Measurements from ENCODE around the gene DCDC2C.

Gene DCDC2C

DNA sequence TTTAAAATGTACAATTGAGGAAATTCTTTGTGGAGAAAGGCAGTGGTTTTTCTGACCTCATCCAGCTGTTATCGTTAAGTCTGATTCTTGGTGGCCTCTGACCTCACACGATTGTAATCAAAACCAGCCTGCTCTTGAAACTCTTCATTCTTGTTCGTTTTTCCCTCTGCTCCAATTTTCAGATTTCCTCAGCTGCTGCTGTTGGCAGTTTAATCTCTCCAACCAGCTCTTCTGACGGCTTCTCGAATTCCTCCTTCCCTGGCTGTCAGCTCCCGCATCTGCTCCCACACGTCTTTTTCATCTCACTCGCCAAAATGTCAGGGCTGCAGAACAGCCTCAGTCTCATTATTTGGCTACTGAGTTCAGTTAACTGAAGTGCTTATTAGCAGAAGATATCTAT lies 136.1 kb downstream of the DCDC2C start:
- DNase-seq = no peak

DNA sequence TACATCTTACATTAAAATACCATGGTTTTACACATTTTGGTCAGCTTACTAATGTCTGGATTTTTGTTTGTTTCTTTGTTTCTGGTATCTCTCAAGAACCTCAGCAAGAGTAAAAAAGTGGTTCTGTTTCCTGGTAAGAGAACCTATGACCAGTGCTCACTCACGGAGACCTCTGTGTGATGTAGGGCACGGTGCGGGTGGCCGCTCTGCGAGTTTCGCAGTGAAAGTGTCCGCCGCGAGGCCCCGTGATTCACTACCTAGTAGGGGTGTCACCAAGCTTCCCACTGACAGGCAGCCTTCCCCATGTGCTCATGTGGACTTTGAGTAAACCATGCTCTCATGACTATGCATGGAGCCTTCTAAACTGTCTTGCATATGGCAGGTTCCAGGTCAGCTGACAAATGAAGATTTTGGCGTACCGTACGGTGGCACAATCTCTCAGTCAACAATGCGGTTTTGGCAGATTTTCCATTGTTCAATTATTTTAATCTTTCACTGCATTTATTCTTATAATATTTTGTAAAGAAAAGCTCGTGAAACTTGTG lies 137.3 kb downstream of the DCDC2C start:
- no peak for DNase-seq

DNA sequence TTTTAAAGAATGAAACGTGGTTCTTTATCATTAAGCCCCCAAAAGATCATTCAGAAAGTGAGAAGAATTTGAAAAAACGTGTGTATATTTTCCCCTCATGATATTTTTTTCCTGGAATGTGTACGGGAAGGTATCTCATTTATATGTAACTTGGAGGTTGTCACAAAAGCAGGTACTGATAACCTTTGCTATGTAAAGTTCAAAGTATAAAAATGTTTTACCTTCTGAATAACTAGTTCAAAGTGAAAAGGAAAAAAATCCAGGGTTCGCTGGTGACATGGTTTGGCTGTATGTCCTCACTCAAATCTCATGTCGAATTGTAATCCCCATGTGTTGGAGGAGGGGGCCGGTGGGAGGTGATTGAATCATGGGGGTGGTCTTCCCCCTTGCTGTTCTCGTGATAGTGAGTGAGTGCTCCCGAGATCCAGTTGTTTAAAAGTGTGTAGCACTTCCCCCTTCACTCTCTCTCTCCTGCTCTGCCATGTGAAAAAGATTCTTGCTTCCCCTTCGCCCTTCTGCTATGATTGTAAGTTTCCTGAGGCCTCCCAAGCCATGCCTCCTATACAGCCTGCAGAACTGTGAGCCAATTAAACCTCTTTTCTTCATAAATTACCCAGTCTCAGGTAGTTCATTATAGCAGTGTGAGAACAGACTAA lies 144.2 kb downstream of the DCDC2C start:
- DNase-seq = no peak

DNA sequence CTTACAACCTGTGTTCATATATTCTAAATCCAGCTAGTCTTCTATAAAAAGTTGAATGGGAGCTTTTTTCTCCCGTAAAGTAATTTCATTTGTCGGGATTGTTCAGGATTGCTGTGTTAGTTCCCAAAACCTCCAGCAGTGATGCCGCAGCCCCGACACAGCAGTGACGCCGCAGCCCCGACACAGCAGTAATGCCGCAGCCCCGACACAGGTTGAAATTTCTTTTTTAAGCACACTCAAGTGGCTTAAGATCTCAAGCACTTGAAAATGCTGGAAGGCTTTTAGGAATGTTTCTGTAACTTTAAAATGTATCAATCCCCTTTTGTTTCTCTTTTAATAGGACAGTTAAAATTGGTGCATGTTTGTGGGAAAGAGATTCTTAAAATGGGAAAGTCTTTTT lies 145.4 kb downstream of the DCDC2C start:
- no peak for DNase-seq

DNA sequence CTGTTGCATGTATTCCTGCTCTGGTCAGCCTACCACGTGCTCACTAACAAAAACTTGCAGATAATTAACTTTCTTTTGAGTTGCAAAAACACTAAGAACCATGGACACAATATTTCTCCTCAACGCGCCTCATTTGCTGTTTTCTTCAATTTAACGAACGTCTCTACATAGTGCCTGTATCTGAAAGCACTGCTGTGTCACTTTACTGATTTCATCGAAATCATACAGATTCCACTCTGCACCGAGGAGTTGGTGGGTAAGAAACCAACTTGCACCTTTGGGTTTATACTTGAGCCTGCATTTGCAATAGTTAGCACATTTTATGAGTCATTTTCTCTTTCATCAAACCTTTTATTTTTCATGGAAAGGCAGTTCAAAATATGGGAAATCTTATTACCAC lies 145.8 kb downstream of the DCDC2C start:
- DNase-seq = no peak

DNA sequence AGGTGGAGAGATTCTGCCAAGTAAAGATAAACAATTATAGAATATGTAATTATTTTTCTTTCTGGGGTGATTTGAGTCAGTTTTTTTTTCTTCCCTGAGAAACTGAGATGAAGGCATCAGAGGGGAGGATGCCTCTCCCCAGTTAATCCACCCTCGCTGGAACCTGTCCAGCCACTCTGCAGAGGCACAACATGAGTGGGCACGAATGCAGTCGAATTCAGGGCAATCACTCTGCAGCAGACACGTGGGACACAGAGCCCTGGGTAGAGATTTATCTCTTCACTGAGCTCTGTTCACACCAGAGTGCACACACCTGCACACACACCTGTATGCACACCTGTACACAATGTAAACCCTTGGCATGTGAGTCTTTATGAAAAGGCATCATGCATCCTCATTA lies 154.2 kb downstream of the DCDC2C start:
- no peak for DNase-seq

DNA sequence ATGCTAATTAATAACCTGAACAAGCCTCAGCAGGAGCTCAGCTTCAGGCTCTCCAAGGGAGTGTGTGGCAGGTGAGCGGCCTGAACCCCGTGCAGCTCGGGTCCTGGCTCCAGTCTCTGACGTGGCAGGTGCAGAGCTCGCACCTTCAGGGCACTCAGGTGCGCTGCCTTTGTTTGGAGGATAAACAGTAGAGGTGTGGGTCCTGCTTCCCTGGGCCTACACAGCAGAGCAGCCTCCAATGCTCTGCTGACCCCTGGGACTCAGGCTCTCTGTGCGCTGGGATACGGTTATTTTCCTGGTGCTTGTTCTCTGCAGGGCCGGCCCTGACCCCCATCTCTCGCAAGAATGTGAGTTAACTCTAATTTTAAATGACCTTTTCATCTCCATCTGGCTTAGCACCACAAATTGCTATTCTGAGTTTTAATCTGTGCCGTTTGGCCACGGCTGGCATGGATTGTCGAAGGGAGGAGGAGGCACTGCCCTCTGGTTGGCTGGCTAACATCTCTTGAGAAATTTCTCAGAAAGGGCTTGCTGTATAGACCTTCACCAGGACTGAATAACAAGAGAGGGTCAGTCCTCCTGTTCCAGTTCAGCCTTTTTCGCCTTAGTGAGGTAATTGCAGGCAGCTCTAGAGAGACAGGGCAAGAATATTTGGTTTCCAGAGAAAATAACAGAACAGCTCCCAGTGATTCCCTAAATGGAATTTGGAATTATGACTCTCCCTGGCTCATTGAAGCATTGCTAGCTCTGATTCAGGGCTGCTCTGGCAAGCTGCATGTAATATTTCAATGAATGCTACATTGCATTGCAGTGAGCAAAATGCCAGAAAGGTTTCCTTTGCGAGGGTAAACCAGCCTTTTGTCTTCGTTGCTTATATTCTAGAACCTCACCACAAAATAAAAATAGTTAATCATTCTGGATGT lies 161.8 kb downstream of the DCDC2C start:
- no peak for DNase-seq

DNA sequence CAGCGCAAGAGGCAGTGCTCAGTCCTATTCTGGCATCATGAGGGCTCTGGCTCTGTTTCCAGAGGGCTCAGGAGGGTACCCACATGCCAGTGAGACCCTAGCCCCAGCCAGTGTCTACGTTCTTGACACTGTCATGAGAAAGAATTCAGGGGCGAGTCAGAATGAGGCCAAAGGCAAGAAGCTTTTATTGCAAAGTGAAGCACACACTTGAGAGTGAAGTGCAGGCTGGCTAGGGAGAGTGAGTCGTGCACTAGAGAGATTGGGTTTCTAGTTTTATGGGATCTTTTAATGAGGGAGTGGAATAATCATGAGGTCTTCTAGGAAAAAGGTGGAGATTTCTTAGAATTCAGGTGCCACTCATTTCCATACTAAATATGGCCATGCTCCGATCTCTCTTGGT lies 164.1 kb downstream of the DCDC2C start:
- DNase-seq = no peak

DNA sequence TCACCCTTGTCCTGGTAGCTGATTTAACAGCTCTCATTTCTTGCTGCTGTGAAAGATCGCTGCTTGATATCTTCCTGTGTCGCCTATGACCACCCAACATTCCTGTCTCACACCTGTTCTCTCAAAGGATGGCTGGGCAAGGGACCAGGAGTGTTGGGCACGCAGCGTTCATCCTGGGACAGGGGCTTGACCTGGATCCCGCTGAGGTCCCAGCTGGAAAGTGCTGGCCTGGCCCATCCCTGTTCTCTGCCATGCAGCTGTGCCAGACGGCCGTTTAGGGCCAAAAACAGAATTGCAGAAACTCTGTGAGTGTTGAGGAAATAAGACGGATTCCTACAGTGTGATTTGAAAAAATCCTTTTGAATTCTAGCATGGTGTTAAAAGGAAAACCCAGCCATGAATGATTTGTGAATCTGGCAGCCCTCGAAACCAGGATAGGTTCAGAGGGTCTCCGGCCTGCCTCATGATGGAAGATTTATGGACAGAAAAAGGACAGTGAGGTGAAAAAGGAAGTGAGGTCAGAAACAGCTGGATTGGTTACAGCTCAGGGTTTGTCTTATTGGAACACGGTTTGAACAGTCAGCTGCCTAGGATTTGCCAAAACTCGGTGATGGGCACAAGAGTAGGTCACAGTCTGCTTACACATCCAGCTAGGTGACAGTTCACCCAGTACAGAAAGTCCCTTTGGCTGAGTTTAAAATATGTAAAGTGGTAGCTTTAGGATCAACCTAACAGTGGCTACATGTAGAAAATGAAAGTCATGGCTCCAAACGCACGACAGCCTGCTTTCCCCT lies 164.8 kb downstream of the DCDC2C start:
- no peak for DNase-seq

DNA sequence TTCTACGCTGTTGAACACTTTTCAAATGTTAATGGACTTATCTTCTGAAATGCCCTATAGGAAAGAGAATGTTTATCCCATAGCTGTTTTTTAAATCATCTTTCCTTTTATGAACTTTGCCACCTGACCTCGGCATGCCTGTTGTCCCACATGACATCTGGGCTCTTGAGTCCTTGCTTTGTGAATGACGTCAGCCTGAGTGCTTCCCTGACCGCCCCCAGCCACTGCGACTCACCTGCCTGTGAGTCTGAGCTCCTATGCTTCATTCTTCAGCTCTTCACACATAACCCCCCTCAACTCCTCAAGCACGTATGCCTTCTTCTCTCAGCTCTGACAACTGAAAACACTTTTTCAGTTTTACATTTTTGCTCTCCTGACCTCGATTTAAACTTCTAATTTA lies 166.8 kb downstream of the DCDC2C start:
- DNase-seq = no peak

DNA sequence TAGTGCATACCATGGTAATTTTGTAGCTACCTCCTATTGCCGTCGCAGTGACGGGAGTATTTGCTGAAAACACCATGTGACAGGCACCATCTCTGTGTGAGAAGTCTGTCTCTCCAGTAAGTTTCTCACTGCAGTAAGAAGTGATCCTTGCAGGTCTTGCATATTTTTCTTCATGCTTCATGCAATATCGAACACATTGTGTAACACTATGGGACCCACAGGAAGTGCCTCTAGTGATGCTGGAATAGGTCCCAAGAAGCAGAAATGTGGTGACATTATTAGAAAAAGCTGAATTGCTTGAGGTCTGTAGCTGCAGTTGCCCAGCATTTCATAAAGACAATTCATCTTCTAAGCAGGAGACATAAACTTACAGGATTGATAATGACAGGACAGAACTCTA lies 167.6 kb downstream of the DCDC2C start:
- DNase-seq = no peak

DNA sequence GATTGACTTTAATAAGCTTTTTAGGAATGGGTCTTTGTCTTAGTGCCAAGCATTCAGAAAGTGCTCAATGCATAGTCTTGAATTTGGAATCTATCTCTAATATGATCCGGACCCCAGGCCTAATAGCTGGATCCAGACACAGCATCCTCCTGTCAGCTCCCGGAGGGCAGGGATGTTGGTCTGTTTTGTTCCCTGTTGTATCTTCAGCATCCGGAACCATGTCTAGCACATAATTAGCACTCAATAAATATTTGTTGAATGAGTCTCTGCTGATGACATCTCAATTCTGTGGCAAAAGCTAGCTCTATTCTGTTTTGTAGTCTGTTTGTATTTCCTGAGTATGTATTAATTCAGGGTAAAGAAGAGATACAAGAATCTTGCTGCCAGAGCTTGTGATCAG lies 169.1 kb downstream of the DCDC2C start:
- DNase-seq = no peak

DNA sequence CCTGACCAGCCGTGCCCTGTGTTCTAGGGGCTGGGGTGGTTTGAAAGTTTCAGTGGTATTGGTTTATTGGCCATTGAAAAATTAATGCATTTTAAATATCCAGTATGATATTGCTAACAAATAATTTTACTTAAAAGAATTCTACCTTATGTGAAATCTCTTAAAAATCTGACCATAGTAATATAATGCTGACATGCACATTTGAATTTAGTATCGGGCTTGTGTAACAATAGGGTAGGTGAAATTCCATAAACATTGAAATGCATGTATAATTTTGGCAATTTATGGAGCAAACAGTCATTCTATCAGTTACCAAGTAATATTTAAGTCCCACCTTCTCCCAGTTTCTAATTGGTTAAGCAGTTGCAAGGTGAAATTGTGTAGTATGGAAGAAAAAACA lies 170.5 kb downstream of the DCDC2C start:
- no peak for DNase-seq

DNA sequence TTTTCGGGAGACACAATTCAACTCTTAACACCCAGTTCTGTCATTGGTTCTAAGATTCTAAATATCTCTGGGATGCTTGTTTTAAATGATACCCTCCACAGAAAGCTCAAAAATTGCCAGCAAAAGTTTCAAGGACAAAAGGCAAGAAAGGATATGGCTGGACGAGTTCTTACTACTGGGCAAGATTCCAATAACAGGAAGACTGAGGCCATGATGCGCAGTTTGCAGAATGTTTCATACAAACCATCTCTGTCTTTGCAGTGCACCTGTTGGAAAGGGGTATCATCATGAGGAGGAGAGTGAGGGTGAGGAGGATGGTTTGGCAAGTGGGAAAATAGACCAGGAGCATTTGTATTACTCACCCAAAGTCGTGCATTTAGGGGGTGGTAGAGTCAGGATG lies 172.8 kb downstream of the DCDC2C start:
- DNase-seq = no peak

DNA sequence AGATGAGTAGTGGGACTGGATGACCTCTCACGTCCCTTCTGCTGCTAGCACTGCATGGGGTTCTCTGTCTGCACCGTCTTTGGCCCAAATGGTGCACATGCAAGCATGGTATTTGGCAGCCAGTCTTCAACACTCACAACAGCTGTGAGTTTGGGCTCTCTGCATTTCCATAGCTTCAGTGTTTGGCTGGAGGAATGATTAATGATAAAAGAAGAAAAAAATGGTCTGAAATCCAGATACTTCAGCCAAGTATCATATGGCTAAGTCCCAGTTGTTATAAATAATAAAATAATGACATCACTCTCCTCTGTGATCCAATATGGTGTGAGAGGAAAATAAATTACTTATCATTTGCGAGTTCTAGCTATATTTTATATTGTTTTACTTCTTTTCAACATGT lies 173.3 kb downstream of the DCDC2C start:
- DNase-seq = no peak

DNA sequence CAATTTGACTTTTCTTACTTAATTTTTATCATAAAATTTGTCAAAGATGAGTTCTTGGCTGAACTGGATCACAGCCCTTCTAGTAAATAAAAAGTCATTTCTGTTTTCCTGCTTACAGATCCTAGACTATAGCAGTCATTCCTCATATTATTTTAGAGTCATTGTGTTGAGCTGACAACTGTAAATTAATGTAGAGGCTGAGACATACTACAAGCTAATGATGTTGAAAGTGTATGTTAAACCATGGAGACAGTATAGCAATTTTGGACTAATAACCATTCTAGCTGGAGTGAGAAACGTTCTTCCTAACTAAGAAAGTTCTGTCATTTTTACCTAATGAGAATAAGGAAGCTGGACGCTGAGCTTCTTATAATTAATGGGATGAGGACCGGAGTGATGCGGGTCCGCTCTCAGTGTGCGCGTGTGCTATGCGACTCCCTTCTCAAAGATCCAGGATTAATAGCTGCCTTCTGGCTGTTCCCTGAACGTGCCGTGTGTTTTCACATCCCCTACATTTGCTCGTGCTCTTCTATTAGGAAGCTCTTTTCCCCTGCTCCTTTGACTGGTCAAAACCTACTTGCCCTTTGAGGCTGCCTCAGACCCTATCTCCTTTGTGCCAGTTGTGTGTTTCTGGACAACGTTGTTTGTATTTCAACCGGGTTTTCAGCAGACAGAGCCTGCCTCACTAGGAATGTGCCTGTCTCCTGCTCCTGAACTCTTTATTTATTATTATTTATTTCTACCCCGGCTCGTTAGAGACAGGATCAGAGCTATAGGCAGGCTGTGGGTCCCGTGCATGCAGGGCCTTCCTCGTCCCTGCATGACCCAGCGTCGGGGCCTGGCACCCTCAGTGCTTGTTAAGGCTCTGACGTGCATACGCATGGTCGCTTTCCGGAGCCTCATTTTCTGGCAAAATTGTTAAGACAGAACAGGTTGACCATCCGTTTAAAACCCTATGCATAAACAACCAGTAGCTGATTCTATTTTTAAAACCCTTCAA lies 182.6 kb downstream of the DCDC2C start:
- no peak for DNase-seq

DNA sequence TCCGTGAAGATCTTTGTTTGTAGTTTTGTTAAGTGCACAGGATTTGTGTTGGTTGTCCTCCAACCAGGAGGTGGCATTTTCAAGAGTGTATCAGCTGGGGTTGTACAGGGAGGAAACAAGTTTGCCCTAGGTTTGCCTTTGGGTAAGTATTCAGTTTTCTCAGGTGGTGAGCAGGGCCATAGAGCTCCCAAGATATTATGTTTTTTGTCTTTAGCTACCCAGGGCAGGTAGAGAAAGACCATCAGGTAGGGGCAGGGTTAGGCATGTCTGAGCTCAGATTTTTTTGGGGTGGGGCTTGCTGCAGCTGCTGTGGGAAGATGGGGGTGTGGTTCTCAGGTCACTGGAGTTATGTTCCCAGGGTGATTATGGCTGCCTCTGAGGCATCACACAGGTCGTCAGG lies 191.6 kb downstream of the DCDC2C start:
- DNase-seq = no peak
